Endothelial cell of umbilical vein (primary cell): ENCODE results near the gene RNASEH2B.

Source experiments
- EZH2 ChIP-seq: IDR thresholded peaks from 2 replicates; pipeline ENCODE4 v1.6.1; 2012; ENCODE audit warnings: borderline replicate concordance, low read depth, mild to moderate bottlenecking, moderate library complexity, low read length, inconsistent platforms; ENCODE audit not compliant: severe bottlenecking
- FOS ChIP-seq: IDR thresholded peaks from 2 replicates; pipeline ENCODE4 v1.6.1; 2011; ENCODE audit warnings: mild to moderate bottlenecking, low read length, moderate library complexity, borderline replicate concordance; ENCODE audit not compliant: insufficient read depth
- MYC ChIP-seq: IDR thresholded peaks from one replicate; pipeline ENCODE4 v1.6.1; 2011; ENCODE audit warnings: mild to moderate bottlenecking, low read depth, low read length
- POLR2A ChIP-seq: IDR thresholded peaks from 2 replicates; pipeline ENCODE4 v1.6.1; 2012; ENCODE audit warnings: low read depth, mild to moderate bottlenecking, control low read depth, low read length
- TF ChIP-seq, protein P1 (sequence below), 2 donors: IDR thresholded peaks; 1 replicate in 1 of 2; 2 replicates in 1 of 2; pipeline ENCODE4 v1.5.1; 2011; ENCODE audit warnings: low read length in 2 of 2, mild to moderate bottlenecking in 2 of 2, moderate library complexity in 2 of 2, control low read depth in 1 of 2, inconsistent platforms in 1 of 2, low read depth in 1 of 2; ENCODE audit not compliant: insufficient read depth in 1 of 2; ENCODE audit errors: extremely low read depth in 1 of 2
- TF ChIP-seq, protein P2 (sequence below): IDR thresholded peaks from 2 replicates; pipeline ENCODE4 v1.6.1; 2011; ENCODE audit not compliant: insufficient read depth, insufficient read length

DNA sequence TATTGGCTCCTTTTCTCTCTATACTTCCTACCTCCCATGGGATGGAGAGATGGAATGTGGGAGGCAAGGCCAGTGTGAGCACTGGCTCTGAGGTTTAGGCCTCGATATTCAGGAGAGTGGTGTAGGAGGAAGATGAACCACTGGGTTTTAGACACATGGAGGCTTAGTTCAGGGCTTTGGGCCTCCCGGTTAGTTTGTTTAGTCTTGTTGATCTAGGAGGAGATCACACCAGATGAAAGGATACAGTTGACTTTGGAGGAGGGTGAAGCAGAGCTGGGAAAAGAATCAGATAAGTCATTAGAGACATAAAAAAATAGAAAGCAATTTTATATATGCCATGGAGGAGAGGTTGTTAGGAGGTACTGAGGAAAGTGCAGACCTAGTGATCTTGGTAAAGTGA lies 30.9 kb downstream of the RNASEH2B start:
- TF ChIP-seq POLR2A (no peak), FOS (no peak), MYC (no peak), EZH2 (no peak)
- TF ChIP-seq, protein P1, sequence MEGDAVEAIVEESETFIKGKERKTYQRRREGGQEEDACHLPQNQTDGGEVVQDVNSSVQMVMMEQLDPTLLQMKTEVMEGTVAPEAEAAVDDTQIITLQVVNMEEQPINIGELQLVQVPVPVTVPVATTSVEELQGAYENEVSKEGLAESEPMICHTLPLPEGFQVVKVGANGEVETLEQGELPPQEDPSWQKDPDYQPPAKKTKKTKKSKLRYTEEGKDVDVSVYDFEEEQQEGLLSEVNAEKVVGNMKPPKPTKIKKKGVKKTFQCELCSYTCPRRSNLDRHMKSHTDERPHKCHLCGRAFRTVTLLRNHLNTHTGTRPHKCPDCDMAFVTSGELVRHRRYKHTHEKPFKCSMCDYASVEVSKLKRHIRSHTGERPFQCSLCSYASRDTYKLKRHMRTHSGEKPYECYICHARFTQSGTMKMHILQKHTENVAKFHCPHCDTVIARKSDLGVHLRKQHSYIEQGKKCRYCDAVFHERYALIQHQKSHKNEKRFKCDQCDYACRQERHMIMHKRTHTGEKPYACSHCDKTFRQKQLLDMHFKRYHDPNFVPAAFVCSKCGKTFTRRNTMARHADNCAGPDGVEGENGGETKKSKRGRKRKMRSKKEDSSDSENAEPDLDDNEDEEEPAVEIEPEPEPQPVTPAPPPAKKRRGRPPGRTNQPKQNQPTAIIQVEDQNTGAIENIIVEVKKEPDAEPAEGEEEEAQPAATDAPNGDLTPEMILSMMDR (IDR thresholded peaks at IDR 0.05; ENCODE audit: extremely low read depth in 1 of 2, insufficient read depth in 1 of 2, low read depth in 1 of 2, low read length in 2 of 2): no peak
- TF ChIP-seq, protein P2, sequence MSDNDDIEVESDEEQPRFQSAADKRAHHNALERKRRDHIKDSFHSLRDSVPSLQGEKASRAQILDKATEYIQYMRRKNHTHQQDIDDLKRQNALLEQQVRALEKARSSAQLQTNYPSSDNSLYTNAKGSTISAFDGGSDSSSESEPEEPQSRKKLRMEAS: no peak
